Trophoblast cell (in vitro differentiated cells and primary cell): ENCODE results near the gene RAP2A.

ENCODE experiments used
- DNase-seq, 2 donors: peaks; one replicate each; pipeline ENCODE4 v3.0.0-alpha.2; 2016
- H2AFZ ChIP-seq: 2 replicates; pipeline ENCODE4 v1.6.1; 2013; ENCODE audit warnings: low read length, moderate library complexity, mild to moderate bottlenecking; ENCODE audit not compliant: insufficient read depth, poor library complexity
- H2AK5ac ChIP-seq: 2 replicates; pipeline ENCODE4 v1.6.1; 2013; ENCODE audit warnings: mild to moderate bottlenecking, low read length
- H2BK120ac ChIP-seq: 2 replicates; pipeline ENCODE4 v1.6.1; 2013; ENCODE audit warnings: low read length, mild to moderate bottlenecking, moderate library complexity; ENCODE audit not compliant: insufficient read depth, poor library complexity
- H2BK12ac ChIP-seq: 2 replicates; pipeline ENCODE4 v1.6.1; 2013; ENCODE audit warnings: mild to moderate bottlenecking, low read length, moderate library complexity
- H2BK5ac ChIP-seq: 2 replicates; pipeline ENCODE4 v1.6.1; 2013; ENCODE audit warnings: low read length, low read depth, moderate library complexity, mild to moderate bottlenecking; ENCODE audit not compliant: poor library complexity
- H3K14ac ChIP-seq: 2 replicates; pipeline ENCODE4 v1.6.1; 2013; ENCODE audit warnings: mild to moderate bottlenecking, low read length
- H3K18ac ChIP-seq: 2 replicates; pipeline ENCODE4 v1.6.1; 2013; ENCODE audit warnings: mild to moderate bottlenecking, low read length
- H3K23ac ChIP-seq: 2 replicates; pipeline ENCODE4 v1.6.1; 2013; ENCODE audit warnings: low read length
- H3K27ac ChIP-seq: 2 replicates; pipeline ENCODE4 v1.5.1; 2013; ENCODE audit warnings: low read depth, mild to moderate bottlenecking, inconsistent platforms, low read length, moderate library complexity
- H3K27me3 ChIP-seq: 2 replicates; pipeline ENCODE4 v1.6.1; 2013; ENCODE audit warnings: inconsistent platforms, mild to moderate bottlenecking, low read length, moderate library complexity; ENCODE audit not compliant: insufficient read depth
- H3K36me3 ChIP-seq, 2 experiments: 1 replicate in 1 of 2; 2 replicates in 1 of 2; pipeline ENCODE4 v1.6.1; 2013; ENCODE audit warnings: low read length in 2 of 2, mild to moderate bottlenecking in 2 of 2, moderate library complexity in 1 of 2; ENCODE audit not compliant: insufficient read depth in 2 of 2, control insufficient read depth in 1 of 2
- H3K4ac ChIP-seq: 2 replicates; pipeline ENCODE4 v1.6.1; 2013; ENCODE audit warnings: low read depth, mild to moderate bottlenecking, low read length, moderate library complexity
- H3K4me1 ChIP-seq, 2 experiments: 1 replicate in 1 of 2; 2 replicates in 1 of 2; pipeline ENCODE4 v1.6.1; 2013; ENCODE audit warnings: low read length in 2 of 2, mild to moderate bottlenecking in 2 of 2, moderate library complexity in 1 of 2; ENCODE audit not compliant: insufficient read depth in 2 of 2, control insufficient read depth in 1 of 2
- H3K4me2 ChIP-seq: 2 replicates; pipeline ENCODE4 v1.6.1; 2013; ENCODE audit warnings: inconsistent platforms, mild to moderate bottlenecking, low read length, moderate library complexity
- H3K4me3 ChIP-seq: 2 replicates; pipeline ENCODE4 v1.5.1; 2013; ENCODE audit warnings: mild to moderate bottlenecking, low read depth, low read length, inconsistent platforms
- H3K79me1 ChIP-seq: one replicate; pipeline ENCODE4 v1.6.1; 2013; ENCODE audit warnings: low read length
- H3K79me2 ChIP-seq: 2 replicates; pipeline ENCODE4 v1.6.1; 2013; ENCODE audit warnings: low read length, mild to moderate bottlenecking; ENCODE audit not compliant: control insufficient read depth, insufficient read depth, poor library complexity
- H3K9ac ChIP-seq: 2 replicates; pipeline ENCODE4 v1.6.1; 2013; ENCODE audit warnings: mild to moderate bottlenecking, low read length
- H3K9me3 ChIP-seq: 2 replicates; pipeline ENCODE4 v1.6.1; 2013; ENCODE audit warnings: low read depth, mild to moderate bottlenecking, control low read depth, inconsistent platforms, low read length; ENCODE audit not compliant: insufficient read depth
- H4K12ac ChIP-seq: 2 replicates; pipeline ENCODE4 v1.6.1; 2013; ENCODE audit warnings: low read depth, mild to moderate bottlenecking, low read length, moderate library complexity
- H4K8ac ChIP-seq: 2 replicates; pipeline ENCODE4 v1.6.1; 2013; ENCODE audit warnings: low read depth, mild to moderate bottlenecking, low read length, moderate library complexity
- H4K91ac ChIP-seq: one replicate; pipeline ENCODE4 v1.6.1; 2013; ENCODE audit warnings: low read depth, mild to moderate bottlenecking, low read length, moderate library complexity
- WGBS: extraction: QIAGEN DNeasy Blood & Tissue Kit; methylation state at CpG from one replicate; pipeline ENCODE4 v1.1.7; 2013; ENCODE audit warnings: missing lambda C conversion rate; ENCODE audit not compliant: insufficient read length, insufficient coverage; ENCODE audit errors: extremely low coverage; 5-methylcytosine and 5-hydroxymethylcytosine counted together

RAP2A gene

GRCh38 chr13:97417698-97418097 lies 16.3 kb upstream of the RAP2A start:
- no peak overlapping the region for H2BK12ac ChIP-seq
- no peak overlapping the region for H2BK5ac ChIP-seq
- H3K9me3 ChIP-seq: no peaks in the 10 kb centered on the region
- no peaks in the 10 kb centered on the region for H3K4me1 ChIP-seq
- no peak overlapping the region for H3K14ac ChIP-seq
- H2AK5ac ChIP-seq: no peak overlapping the region
- no peak overlapping the region for H3K23ac ChIP-seq
- H3K79me1 ChIP-seq: no peaks in the 10 kb centered on the region
- no peak overlapping the region for H3K4me2 ChIP-seq
- no peak overlapping the region for H3K9ac ChIP-seq
- no peak overlapping the region for H2AFZ ChIP-seq
- H3K27me3 ChIP-seq: no peaks in the 10 kb centered on the region
- no CpG with 5 or more reads among the region's 5 CpGs for WGBS
- no peak overlapping the region for H3K4me3 ChIP-seq
- H3K36me3 ChIP-seq: no peaks in the 10 kb centered on the region
- H3K27ac ChIP-seq: no peak overlapping the region
- H3K18ac ChIP-seq: no peak overlapping the region
- no peak overlapping the region for H2BK120ac ChIP-seq
- H4K12ac ChIP-seq: no peak overlapping the region
- H4K8ac ChIP-seq: no peak overlapping the region
- no peaks in the 10 kb centered on the region for H3K79me2 ChIP-seq
- no peak overlapping the region for H3K4ac ChIP-seq
- no peak overlapping the region for H4K91ac ChIP-seq
- DNase-seq: no peak

GRCh38 chr13:97422118-97423054 lies 11.6 kb upstream of the RAP2A start:
- H3K27me3 ChIP-seq: no peaks in the 10 kb centered on the region

GRCh38 chr13:97423300-97424045 lies 10.5 kb upstream of the RAP2A start:
- Histone ChIP-seq H3K4ac (no peak overlapping the region), H3K27ac (no peak overlapping the region), H2AK5ac (no peak overlapping the region), H3K23ac (no peak overlapping the region), H2BK5ac (no peak overlapping the region), H3K9ac (no peak overlapping the region), H3K79me1 (no peaks in the 10 kb centered on the region), H4K91ac (no peak overlapping the region), H3K9me3 (no peaks in the 10 kb centered on the region), H3K14ac (no peak overlapping the region), H2BK120ac (no peak overlapping the region), H3K4me3 (no peak overlapping the region), H2BK12ac (no peak overlapping the region), H4K12ac (no peak overlapping the region), H2AFZ (no peak overlapping the region), H3K36me3 (no peaks in the 10 kb centered on the region), H3K79me2 (no peaks in the 10 kb centered on the region), H3K27me3 (no peaks in the 10 kb centered on the region), H3K18ac (no peak overlapping the region), H3K4me2 (no peak overlapping the region), H4K8ac (no peak overlapping the region), H3K4me1 (no peaks in the 10 kb centered on the region)
- DNase-seq: no peak
- no CpG with 5 or more reads among the region's 8 CpGs for WGBS

More at GRCh38 chr13:97422118-97423054, 11.6 kb upstream of the RAP2A start:
- H3K9ac ChIP-seq: no peak overlapping the region
- no peak overlapping the region for H3K4me3 ChIP-seq
- DNase-seq: no peak
- H2BK5ac ChIP-seq: no peak overlapping the region
- no CpG with 5 or more reads among the region's 8 CpGs for WGBS
- H4K8ac ChIP-seq: no peak overlapping the region
- no peak overlapping the region for H3K23ac ChIP-seq
- no peaks in the 10 kb centered on the region for H3K79me1 ChIP-seq
- H3K27ac ChIP-seq: no peak overlapping the region
- H3K4me2 ChIP-seq: no peak overlapping the region
- no peaks in the 10 kb centered on the region for H3K4me1 ChIP-seq
- no peaks in the 10 kb centered on the region for H3K36me3 ChIP-seq
- no peak overlapping the region for H2AK5ac ChIP-seq
- no peaks in the 10 kb centered on the region for H3K9me3 ChIP-seq
- H4K91ac ChIP-seq: no peak overlapping the region
- no peak overlapping the region for H4K12ac ChIP-seq
- H2BK12ac ChIP-seq: no peak overlapping the region
- no peak overlapping the region for H2AFZ ChIP-seq
- no peak overlapping the region for H3K18ac ChIP-seq
- no peak overlapping the region for H3K4ac ChIP-seq
- H3K79me2 ChIP-seq: no peaks in the 10 kb centered on the region
- no peak overlapping the region for H3K14ac ChIP-seq
- H2BK120ac ChIP-seq: no peak overlapping the region

GRCh38 chr13:97425590-97425989 lies 8.4 kb upstream of the RAP2A start:
- Histone ChIP-seq H3K14ac (no peak overlapping the region), H4K12ac (no peak overlapping the region), H3K79me1 (no peaks in the 10 kb centered on the region), H2BK12ac (no peak overlapping the region), H3K27me3 (no peaks in the 10 kb centered on the region), H3K18ac (no peak overlapping the region), H3K4me3 (no peak overlapping the region), H2BK120ac (no peak overlapping the region), H3K23ac (no peak overlapping the region), H3K27ac (no peak overlapping the region), H3K4me1 (no peaks in the 10 kb centered on the region), H4K91ac (no peak overlapping the region), H3K9ac (no peak overlapping the region), H3K9me3 (no peaks in the 10 kb centered on the region), H2AFZ (no peak overlapping the region), H3K4ac (no peak overlapping the region), H3K36me3 (no peaks in the 10 kb centered on the region), H4K8ac (no peak overlapping the region), H3K79me2 (no peaks in the 10 kb centered on the region), H2BK5ac (no peak overlapping the region), H3K4me2 (no peak overlapping the region), H2AK5ac (no peak overlapping the region)
- DNase-seq: no peak
- WGBS: no CpG with 5 or more reads among the region's 2 CpGs
